Kidney capillary endothelial cell (primary cell): Measurements from ENCODE around the gene GDAP1L1.
"Not testable (repeated sequence)": the region's sequence is repeated elsewhere in the genome, so short reads cannot be mapped to it uniquely, and the experiment has no call there.

Experiments
- DNase-seq: peaks from one replicate; pipeline ENCODE4 v3.0.0-alpha.2; 2018; ENCODE audit warnings: low spot score

The GDAP1L1 gene

DNA sequence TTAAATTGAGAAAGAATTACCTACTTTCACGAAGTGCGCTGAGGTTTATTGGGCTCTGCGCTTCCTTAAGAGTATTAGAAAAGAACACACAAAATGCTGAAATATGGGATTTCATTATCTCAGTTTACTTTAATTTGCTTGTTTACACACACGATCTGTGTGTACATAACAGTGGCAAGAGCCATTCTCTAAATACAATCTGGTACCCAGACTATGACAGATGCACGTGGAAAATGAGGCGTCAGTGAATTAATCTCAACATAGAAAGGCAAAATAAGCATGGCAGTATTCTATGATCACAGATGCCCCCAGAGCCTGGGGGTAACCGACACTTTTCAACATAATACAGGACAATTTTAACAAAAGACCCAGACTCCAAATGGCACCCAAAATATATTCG is 55.6 kb downstream of the GDAP1L1 start:
- no peak for DNase-seq

DNA sequence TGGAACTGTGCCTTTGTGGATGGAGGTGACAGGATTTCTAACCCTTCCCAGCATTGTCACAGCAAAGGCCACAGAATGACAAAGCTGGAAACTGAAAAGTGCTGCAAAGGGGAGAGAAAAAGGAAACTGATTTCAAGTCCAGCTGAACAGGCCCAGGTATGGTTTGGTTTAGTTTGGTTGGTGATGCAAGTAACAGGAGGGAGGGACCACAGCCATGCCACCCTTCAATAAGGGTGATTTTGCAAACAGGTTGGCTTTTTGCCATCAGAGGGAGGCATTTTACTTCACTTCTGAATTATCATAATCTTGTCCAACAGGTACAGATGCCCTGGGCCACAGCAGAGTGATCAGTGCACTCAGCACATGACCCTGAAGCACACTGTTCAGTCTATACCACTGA is 57.3 kb downstream of the GDAP1L1 start:
- DNase-seq: no peak

DNA sequence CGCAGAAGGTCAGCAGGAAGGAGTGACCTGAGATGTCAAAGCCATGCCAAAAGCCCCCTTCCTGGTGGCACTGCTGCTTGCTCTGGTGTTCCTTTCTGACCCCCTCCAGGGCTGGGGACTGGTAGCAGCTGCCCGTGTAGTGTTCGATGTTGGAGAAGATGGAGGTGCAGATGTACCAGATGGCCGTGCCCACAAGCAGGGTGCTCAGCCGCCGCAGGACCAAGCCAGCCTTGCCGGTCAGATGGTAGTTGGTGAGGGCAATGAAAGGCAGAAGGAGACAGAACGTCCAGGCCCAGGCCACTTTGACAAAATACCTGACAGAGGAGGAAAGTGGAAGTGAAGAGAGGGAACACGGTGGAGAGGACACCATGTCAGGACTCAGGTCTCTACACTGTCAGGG is 59.8 kb downstream of the GDAP1L1 start:
- no peak for DNase-seq

- DNase-seq: no peak
These were observed 62.9 kb downstream of the GDAP1L1 start for GRCh38 chr20:44309763-44310663.

- DNase-seq: peak; percentile 99
These were observed 63.8 kb downstream of the GDAP1L1 start, which contains the start of gene FITM2 for GRCh38 chr20:44310664-44311639. FITM2 (minus strand) TSS chr20:44311202; CDS start chr20:44311148, 54 bp downstream.

DNA sequence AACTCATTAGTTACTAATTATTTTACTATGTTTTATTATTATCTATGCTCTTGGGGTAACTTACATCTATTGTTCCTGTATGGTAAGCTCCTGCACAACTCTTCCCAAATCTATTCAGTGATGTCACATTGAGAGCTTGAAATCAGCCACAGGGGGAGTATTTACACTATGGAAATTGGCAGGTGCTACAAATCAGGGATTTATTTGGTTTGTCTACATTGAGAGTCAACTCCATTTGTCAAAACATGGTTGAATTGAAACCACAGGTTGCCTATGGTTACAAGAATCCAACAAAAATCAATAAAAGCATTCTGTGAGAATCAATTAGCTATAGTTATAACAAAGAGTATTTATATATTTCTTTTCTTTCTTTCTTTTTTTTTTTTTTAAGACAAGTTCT is 67.8 kb downstream of the GDAP1L1 start:
- DNase-seq: no peak

DNA sequence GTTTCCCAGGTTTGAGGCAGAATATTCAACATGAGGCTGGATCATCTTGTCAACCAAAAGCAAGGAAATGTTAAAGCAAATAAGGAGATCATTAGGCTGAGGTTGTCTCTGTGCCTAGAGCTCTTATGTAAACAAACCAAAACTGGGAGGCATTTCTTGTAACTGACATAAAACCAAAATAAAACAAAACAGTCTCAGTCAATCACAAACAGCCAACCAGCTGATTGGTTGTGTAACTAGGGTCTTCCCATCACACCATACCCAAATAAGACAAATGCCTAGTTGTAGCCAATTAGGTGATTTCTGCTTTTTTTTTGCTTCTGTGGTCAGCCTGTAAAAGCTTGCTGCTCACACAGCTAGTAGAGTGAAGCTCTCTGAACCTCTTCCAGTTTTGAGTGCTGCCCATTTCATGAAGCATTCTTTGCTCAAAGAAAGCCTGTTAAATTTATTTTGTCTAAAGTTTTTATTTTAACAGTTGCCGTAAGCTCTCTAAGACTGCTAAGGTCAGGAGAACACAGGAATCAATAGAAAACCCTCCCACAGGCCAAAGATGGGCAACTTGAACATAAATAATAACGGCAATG is 72.8 kb downstream of the GDAP1L1 start:
- DNase-seq: no peak

DNA sequence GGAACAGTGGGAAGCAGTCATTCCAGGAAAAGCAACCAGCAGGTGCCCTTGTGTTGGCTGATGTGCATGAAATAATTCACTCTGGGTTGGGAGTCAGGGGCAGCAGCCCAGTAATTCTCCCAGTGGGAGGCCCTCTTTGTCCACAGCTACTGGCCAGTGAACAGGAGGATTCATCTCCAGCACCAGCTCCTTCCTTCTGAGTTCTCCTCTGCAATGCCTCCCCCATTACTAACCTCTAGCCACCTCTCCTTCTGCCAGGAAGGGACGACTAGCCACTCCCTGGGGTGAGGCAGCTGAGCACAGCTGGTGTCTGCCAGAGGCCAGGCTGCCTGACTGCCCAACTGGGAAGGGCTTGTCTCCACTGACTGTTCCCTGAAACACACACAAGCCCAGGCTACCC is 77.2 kb downstream of the GDAP1L1 start:
- DNase-seq: no peak

GRCh38 chr20:44326391-44327159 is 79.5 kb downstream of the GDAP1L1 start:
- no peak for DNase-seq

DNA sequence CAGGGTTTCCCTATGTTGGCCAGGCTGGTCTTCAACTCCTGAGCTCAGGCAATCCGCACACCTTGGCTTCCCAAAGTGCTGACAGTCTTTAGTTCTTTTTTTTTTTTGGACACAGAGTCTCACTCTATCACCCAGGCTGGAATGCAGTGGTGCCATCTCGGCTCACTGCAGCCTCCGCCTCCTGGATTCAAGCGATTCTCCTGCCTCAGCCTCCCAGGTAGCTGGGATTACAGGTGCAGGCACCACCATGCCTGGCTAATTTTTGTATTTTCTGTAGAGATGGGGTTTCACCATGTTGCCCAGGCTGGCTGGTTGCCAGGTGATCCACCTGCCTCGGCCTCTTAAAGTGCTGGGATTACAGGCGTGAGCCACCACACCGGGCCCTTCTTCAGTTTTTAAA is 80.6 kb downstream of the GDAP1L1 start:
- not testable (repeated sequence) for DNase-seq

- no peak for DNase-seq
These were observed 81.3 kb downstream of the GDAP1L1 start for GRCh38 chr20:44328428-44328827.
